GM18520 (cell line): Measurements from ENCODE around the gene FANCG.

ENCODE experiments used
- ATAC-seq: cut with Tn5 transposase; IDR thresholded peaks from one replicate; pipeline ENCODE4 v1.9.1; 2021; ENCODE audit not compliant: unreplicated experiment

Gene FANCG

GRCh38 chr9:35027374-35027773 lies 52.4 kb downstream of the FANCG start:
- no peak for ATAC-seq

GRCh38 chr9:35026671-35027070 lies 53.1 kb downstream of the FANCG start:
- ATAC-seq: no peak
